Activated T-helper 17 cell treated with anti-CD3 and anti-CD28 coated beads, Interleukin-2, amount 50 U/mL, for 72 hours (primary cell): ENCODE data around the gene RPS15A. TPM values are rescaled to one million over a fixed set of nuclear protein-coding genes. Genes with fewer than 3 reads are reported as not detected.
A peak's percentile ranks its signal among the peaks of the same experiment; 100 is the strongest.

Experiments used
- ATAC-seq: fragments of 150-1000 bp; cut with Tn5 transposase; replicated peaks from 2 replicates; pipeline ENCODE4 v1.10.0; 2021; ENCODE audit warnings: mild to moderate bottlenecking, moderate library complexity
- H3K27ac Mint-ChIP-seq: one replicate; pipeline ENCODE4 v1.8.0; 2022; ENCODE audit warnings: mixed read lengths
- H3K27me3 Mint-ChIP-seq: one replicate; pipeline ENCODE4 v1.8.0; 2022; ENCODE audit warnings: mixed read lengths
- H3K36me3 Mint-ChIP-seq: one replicate; pipeline ENCODE4 v1.8.0; 2022; ENCODE audit warnings: low read depth, mild to moderate bottlenecking, mixed read lengths
- H3K4me1 Mint-ChIP-seq: one replicate; pipeline ENCODE4 v1.8.0; 2022; ENCODE audit warnings: mixed read lengths
- H3K4me3 Mint-ChIP-seq: one replicate; pipeline ENCODE4 v1.8.0; 2022; ENCODE audit warnings: mild to moderate bottlenecking, mixed read lengths
- H3K9me3 Mint-ChIP-seq: one replicate; pipeline ENCODE4 v1.8.0; 2022; ENCODE audit warnings: mixed read lengths
- total RNA-seq, 2 donors: library from RNA; stranded (reverse); gene quantifications; one replicate each; pipeline ENCODE4 v1.2.3, GENCODE V29; 2022

The RPS15A gene
- total RNA-seq, result 1,000 to 10,000 TPM; 1,983 to 2,799 TPM

DNA sequence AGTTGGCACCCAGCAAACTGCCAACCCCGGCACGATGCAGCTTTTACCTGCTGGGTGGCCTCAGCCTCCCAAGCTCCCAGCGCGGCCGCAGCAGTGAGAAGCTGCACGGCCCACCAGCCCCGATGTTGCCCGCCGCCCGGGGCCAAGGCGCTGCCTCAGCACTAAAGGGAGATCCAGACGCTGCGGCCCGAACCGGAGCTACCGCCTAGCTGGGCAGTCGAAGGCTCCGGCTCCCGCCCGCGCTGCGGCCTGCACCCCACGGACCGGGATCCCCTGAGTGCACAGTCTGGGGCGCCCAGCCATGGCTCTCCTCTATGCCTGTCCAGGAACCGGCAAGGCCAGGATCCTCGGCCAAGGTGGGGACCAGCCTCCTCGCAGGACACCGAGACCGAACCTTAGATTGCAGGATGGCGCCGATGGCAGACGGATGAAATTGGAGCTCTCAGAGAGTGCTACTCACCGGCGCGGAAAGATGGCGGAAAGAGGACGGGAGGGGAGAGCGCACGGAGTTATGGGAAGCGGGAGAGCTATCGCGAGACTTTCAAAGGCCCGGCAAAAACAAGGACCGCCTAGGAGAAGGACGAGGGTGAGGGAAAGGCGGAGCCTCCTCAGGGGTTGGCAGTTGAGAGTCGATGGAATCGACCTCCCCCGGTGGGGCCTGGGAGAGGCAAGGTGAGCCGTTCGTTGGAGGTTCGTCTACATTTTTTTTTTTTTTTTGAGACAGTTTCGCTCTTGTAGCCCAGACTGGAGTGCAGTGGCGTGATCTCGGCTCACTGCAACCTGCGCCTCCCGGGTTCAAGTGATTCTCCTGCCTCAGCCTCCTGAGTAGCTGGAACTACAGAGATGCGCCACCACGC, at the start of gene RPS15A:
Gene RPS15A, minus strand, starts transcription at position 485 of the 857 bp plus-strand sequence. CDS start 1,221 bp downstream, outside the sequence.
- Mint-ChIP-seq H3K27me3 (no peaks in the 10 kb centered on the region), H3K4me1 (peaks cover 36% of the 10 kb centered on the region), H3K27ac (peak within 1 kb of the TSS; percentile 99), H3K4me3 (peak within 1 kb of the TSS; percentile 99), H3K9me3 (peaks cover 3% of the 10 kb centered on the region), H3K36me3 (peaks cover 97% of the 10 kb centered on the region)
- ATAC-seq, result peak; percentile 93

GRCh38 chr16:18839555-18839954, 49.4 kb upstream of the RPS15A start:
- Mint-ChIP-seq H3K27ac (no peak overlapping the region), H3K27me3 (no peaks in the 10 kb centered on the region), H3K9me3 (no peaks in the 10 kb centered on the region), H3K4me3 (no peak overlapping the region), H3K4me1 (peaks cover 22% of the 10 kb centered on the region), H3K36me3 (peaks cover 100% of the 10 kb centered on the region)
- ATAC-seq, result no peak

DNA sequence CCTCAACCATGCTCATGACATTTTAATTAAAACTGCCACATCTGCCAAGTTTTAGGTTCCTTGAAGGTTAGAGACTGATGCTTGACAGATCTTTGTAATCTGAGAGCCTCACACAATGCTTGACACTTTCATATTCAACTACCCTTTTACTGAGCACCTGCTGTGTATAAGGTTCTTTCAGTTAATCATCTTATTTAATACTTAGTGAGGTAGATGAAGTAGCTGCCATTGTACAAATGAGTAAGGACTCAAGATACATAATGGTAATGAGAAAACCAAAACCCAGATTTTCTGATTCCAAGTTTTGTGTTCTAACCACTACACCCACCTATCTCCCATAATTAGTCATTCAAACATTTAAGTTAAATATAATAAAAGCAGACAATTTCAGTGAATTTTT, 46.6 kb upstream of the RPS15A start:
- H3K36me3 Mint-ChIP-seq, result peaks cover 98% of the 10 kb centered on the region
- H3K9me3 Mint-ChIP-seq, result no peaks in the 10 kb centered on the region
- no peaks in the 10 kb centered on the region for H3K27me3 Mint-ChIP-seq
- ATAC-seq, result peak; percentile 99
- peak overlapping the region; percentile 55 for H3K4me3 Mint-ChIP-seq
- H3K27ac Mint-ChIP-seq, result peak overlapping the region; percentile 82
- H3K4me1 Mint-ChIP-seq, result peaks cover 22% of the 10 kb centered on the region

DNA sequence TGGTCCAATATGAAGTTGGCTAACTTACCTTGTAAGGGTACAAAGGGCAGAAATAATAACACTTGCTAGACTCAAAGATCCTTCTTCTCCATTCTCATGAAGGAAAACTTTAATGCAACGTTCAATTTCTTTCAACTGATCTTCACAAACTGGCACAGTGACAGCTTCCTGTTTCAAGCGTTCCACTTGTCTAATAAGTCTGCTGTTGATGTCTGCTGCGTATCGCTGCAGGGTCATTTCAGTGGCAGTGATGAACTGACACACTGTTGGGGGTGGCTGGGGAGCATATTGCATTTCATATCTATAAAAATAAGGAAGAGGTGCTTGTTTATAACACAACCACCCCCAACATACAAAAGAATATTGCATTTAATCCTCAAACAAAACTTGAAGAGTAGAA, 44.7 kb upstream of the RPS15A start:
- Mint-ChIP-seq H3K9me3 (no peaks in the 10 kb centered on the region), H3K36me3 (peaks cover 96% of the 10 kb centered on the region), H3K4me1 (peaks cover 22% of the 10 kb centered on the region), H3K4me3 (no peak overlapping the region), H3K27ac (no peak overlapping the region), H3K27me3 (no peaks in the 10 kb centered on the region)
- no peak for ATAC-seq

DNA sequence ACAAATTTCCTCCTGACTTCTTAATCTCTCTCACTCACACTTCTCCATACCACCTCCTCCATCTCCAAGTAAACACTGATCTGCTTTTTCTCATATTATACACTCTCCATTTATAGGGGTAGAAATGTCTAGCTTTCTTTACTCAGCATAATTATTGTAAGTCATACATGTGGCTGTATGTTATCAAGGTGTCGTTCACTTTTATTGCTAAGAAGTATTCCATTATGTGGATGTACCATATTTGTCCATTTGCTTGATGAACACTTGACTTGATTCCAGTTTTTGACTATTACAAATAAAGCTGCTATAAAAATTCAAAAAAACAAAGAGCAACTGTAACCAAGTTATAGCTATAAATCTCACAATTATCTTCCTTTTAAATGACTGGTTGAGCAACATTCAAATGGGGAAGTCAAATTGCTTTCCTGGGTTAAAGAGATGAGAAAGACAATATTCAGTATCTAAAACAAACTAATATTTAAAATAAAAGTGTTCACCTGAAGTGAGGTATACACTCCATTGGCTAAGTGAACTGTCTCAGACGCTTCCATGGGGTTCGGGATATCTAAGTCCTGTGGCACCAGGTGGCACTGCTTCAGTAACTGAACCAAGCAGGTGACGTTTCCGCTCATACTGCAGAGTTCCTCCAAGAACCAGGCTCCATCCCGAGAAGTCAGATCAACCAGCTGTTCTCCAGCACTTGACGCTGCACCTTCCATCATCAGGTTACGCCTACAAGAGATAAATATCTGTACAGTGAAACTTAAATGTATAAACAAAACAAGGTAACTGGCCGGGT, 43.8 kb upstream of the RPS15A start:
- Mint-ChIP-seq H3K27ac (no peak overlapping the region), H3K4me3 (no peak overlapping the region), H3K9me3 (no peaks in the 10 kb centered on the region), H3K36me3 (peaks cover 96% of the 10 kb centered on the region), H3K4me1 (peaks cover 17% of the 10 kb centered on the region), H3K27me3 (no peaks in the 10 kb centered on the region)
- no peak for ATAC-seq

DNA sequence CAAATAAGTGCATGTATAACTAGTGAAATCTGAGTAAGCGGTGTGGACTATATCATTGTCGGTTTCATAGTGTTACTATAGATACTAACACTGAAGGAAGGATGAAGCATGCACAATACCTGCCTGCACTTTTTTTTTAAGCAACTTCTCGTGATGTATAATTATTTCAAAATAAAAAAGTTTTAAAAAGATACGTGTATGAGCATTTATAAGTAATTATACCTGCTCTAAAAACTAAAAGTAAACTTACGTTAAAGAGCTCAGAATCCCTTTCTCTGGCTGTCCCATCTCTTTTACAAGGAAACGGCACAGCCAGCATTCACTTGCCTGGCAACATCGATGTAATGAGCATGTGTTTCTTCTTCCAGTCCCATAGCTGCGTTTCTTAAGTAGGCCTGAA, 42.5 kb upstream of the RPS15A start:
- Mint-ChIP-seq H3K4me3 (no peak overlapping the region), H3K27ac (no peak overlapping the region), H3K4me1 (peaks cover 12% of the 10 kb centered on the region), H3K36me3 (peaks cover 96% of the 10 kb centered on the region), H3K27me3 (no peaks in the 10 kb centered on the region), H3K9me3 (no peaks in the 10 kb centered on the region)
- ATAC-seq, result no peak

- no peak for ATAC-seq
- Mint-ChIP-seq H3K36me3 (peaks cover 93% of the 10 kb centered on the region), H3K9me3 (no peaks in the 10 kb centered on the region), H3K27me3 (no peaks in the 10 kb centered on the region), H3K4me3 (no peak overlapping the region), H3K27ac (no peak overlapping the region), H3K4me1 (peaks cover 7% of the 10 kb centered on the region)
Observed at GRCh38 chr16:18832006-18832405, 41.9 kb upstream of the RPS15A start.

DNA sequence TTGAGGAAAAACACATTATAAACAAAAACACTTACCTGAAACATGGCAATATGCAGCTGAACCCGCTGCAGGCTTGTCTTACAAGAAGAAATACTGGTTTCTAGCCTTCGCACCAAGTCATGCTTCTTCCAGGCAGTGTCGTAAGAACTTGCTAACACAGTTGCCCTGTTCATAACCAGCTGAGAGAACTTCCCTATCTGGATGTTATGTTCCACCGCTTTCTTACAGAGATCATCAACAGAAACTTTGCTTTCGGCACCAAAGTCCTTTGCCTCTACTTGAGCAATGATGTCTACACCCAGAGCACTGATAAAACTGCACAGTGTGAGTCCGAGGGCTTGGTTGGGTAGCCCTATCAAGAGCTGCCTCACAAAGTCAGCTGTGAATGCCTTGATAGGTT, 39.1 kb upstream of the RPS15A start:
- Mint-ChIP-seq H3K36me3 (peaks cover 69% of the 10 kb centered on the region), H3K27ac (no peak overlapping the region), H3K27me3 (no peaks in the 10 kb centered on the region), H3K9me3 (no peaks in the 10 kb centered on the region), H3K4me3 (no peak overlapping the region), H3K4me1 (no peaks in the 10 kb centered on the region)
- ATAC-seq, result no peak

- Mint-ChIP-seq H3K4me3 (no peak overlapping the region), H3K4me1 (no peaks in the 10 kb centered on the region), H3K27ac (no peak overlapping the region), H3K36me3 (peaks cover 57% of the 10 kb centered on the region), H3K9me3 (no peaks in the 10 kb centered on the region), H3K27me3 (no peaks in the 10 kb centered on the region)
- ATAC-seq, result no peak
Observed at GRCh38 chr16:18827890-18828289, 37.8 kb upstream of the RPS15A start.

DNA sequence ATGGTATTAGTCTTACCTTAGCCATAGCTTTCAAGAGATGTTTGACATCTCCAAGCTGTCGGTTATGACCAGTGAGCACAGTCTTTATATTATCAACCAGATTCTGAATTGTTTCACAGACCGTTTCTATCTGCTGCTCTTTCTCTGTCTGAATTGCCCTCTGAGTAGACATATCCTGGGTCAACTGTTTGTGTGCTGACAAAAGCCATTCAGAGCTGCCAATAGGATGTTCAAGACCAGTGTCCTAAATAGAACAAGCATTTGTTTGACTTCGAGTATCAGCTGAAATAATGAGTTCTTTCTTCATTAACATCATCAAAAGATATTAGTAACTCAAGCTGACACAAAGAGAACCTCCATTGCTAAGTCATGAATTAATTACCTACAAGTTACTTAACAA, 26.2 kb upstream of the RPS15A start:
- Mint-ChIP-seq H3K27me3 (no peaks in the 10 kb centered on the region), H3K27ac (no peak overlapping the region), H3K9me3 (no peaks in the 10 kb centered on the region), H3K36me3 (peaks cover 92% of the 10 kb centered on the region), H3K4me1 (peaks cover 5% of the 10 kb centered on the region), H3K4me3 (no peak overlapping the region)
- ATAC-seq, result no peak

GRCh38 chr16:18811925-18812324, 21.8 kb upstream of the RPS15A start:
- peaks cover 96% of the 10 kb centered on the region for H3K36me3 Mint-ChIP-seq

GRCh38 chr16:18809165-18809564, 19.0 kb upstream of the RPS15A start:
- Mint-ChIP-seq H3K4me1 (peaks cover 2% of the 10 kb centered on the region), H3K36me3 (peaks cover 85% of the 10 kb centered on the region), H3K27me3 (no peaks in the 10 kb centered on the region), H3K4me3 (no peak overlapping the region), H3K9me3 (no peaks in the 10 kb centered on the region), H3K27ac (peak overlapping the region; percentile 39)
- no peak for ATAC-seq

More at GRCh38 chr16:18811925-18812324, 21.8 kb upstream of the RPS15A start:
- Mint-ChIP-seq H3K27me3 (no peaks in the 10 kb centered on the region), H3K4me3 (no peak overlapping the region), H3K27ac (no peak overlapping the region), H3K9me3 (no peaks in the 10 kb centered on the region), H3K4me1 (no peaks in the 10 kb centered on the region)
- no peak for ATAC-seq

GRCh38 chr16:18805257-18805773, 15.2 kb upstream of the RPS15A start:
- H3K9me3 Mint-ChIP-seq, result no peaks in the 10 kb centered on the region
- H3K4me3 Mint-ChIP-seq, result no peak overlapping the region
- peaks cover 70% of the 10 kb centered on the region for H3K36me3 Mint-ChIP-seq
- no peaks in the 10 kb centered on the region for H3K27me3 Mint-ChIP-seq
- H3K27ac Mint-ChIP-seq, result peak overlapping the region; percentile 89
- ATAC-seq, result no peak
- peaks cover 11% of the 10 kb centered on the region for H3K4me1 Mint-ChIP-seq

DNA sequence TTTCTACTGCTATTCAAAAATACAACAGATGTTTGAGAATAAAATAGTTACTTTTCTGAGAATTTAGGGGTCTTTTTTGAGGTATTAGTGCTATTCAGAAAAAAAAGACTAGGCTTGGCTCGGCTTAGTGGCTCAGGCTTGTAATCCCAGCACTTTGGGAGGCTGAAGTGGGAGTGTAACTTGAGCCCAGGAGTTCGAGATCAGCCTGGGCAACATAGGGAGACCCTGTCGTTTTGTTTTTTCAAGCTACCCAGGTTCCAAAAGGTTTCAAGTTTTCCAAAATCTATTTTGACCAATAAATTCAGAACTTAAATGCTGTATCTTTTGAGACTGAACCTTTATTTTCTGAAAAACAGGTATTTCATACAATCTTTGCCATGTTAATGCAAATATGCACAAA, 14.4 kb upstream of the RPS15A start:
- peak overlapping the region; percentile 89 for H3K27ac Mint-ChIP-seq
- peaks cover 18% of the 10 kb centered on the region for H3K4me1 Mint-ChIP-seq
- H3K36me3 Mint-ChIP-seq, result peaks cover 70% of the 10 kb centered on the region
- H3K9me3 Mint-ChIP-seq, result no peaks in the 10 kb centered on the region
- no peak for ATAC-seq
- peak overlapping the region; percentile 93 for H3K4me3 Mint-ChIP-seq
- H3K27me3 Mint-ChIP-seq, result no peaks in the 10 kb centered on the region
